K562 (cell line): ENCODE measurements around the gene TADA2A. TPM values are rescaled to one million over a fixed set of nuclear protein-coding genes. Genes with fewer than 3 reads are reported as not detected.

Experiments
- BCL6 ChIP-seq: fragments of 250-450 bp; sonication (Bioruptor Pico); IDR thresholded peaks from 2 replicates; pipeline ENCODE4 v1.4.0; 2020
- CBX8 ChIP-seq: fragments of 200-600 bp; sonication (generic); IDR thresholded peaks from 2 replicates; pipeline ENCODE4 v1.6.1; 2012; ENCODE audit warnings: borderline replicate concordance, mixed run types, low read depth, mild to moderate bottlenecking, moderate library complexity, mixed read lengths, low read length, control low read depth, inconsistent platforms; ENCODE audit not compliant: poor library complexity, severe bottlenecking; ENCODE audit errors: extremely low read depth
- ETV5 ChIP-seq: sonication (generic); formaldehyde crosslinking; IDR thresholded peaks from 2 replicates; pipeline ENCODE4 v1.4.0; 2020; ENCODE audit warnings: low read depth, mild to moderate bottlenecking, missing genetic modification reagents
- EZH2 ChIP-seq: IDR thresholded peaks from 2 replicates; pipeline ENCODE4 v1.6.1; 2012; ENCODE audit warnings: low read depth, mild to moderate bottlenecking, inconsistent platforms, low read length, borderline replicate concordance
- GABPB2 ChIP-seq: fragments of 250-450 bp; sonication (Bioruptor Pico); conservative IDR thresholded peaks from 2 replicates; pipeline ENCODE4 v1.5.1; 2021; ENCODE audit warnings: mild to moderate bottlenecking
- HDAC8 ChIP-seq: fragments of 450-650 bp; IDR thresholded peaks from 2 replicates; pipeline ENCODE4 v1.6.1; 2016; ENCODE audit warnings: mild to moderate bottlenecking, missing genetic modification characterization, moderate library complexity, missing compliant biosample characterization
- JUND ChIP-seq, 2 experiments: IDR thresholded peaks; 2 replicates in 1 of 2; 3 replicates in 1 of 2; pipeline ENCODE4 v1.6.1; 2011; ENCODE audit warnings: borderline replicate concordance in 2 of 2, low read depth in 2 of 2, low read length in 2 of 2, improper control_type of control experiment in 1 of 2, missing biosample characterization in 1 of 2, missing genetic modification characterization in 1 of 2, missing genetic modification reagents in 1 of 2
- KDM5B ChIP-seq: fragments of 200-600 bp; sonication (generic); IDR thresholded peaks from 2 replicates; pipeline ENCODE4 v1.6.1; 2012; ENCODE audit warnings: low read depth, mild to moderate bottlenecking, moderate library complexity, low read length, control low read depth, inconsistent platforms; ENCODE audit not compliant: insufficient replicate concordance
- PHB2 ChIP-seq: fragments of 450-650 bp; IDR thresholded peaks from 2 replicates; pipeline ENCODE4 v1.6.1; 2017; ENCODE audit warnings: low read depth
- POLR2AphosphoS5 ChIP-seq: IDR thresholded peaks from 2 replicates; pipeline ENCODE4 v1.6.1; 2011; ENCODE audit warnings: mild to moderate bottlenecking, low read depth, low read length, moderate library complexity; ENCODE audit not compliant: control insufficient read depth, insufficient read depth
- POLR3A ChIP-seq: IDR thresholded peaks from 2 replicates; pipeline ENCODE4 v1.6.1; 2011; ENCODE audit warnings: borderline replicate concordance, mild to moderate bottlenecking, moderate library complexity; ENCODE audit not compliant: insufficient read length, insufficient read depth; ENCODE audit errors: extremely low read depth
- RBM34 ChIP-seq: fragments of 200-400 bp; formaldehyde crosslinking; IDR thresholded peaks from 2 replicates; pipeline ENCODE4 v1.6.1; 2018; ENCODE audit warnings: low read length, borderline replicate concordance; ENCODE audit not compliant: insufficient read depth
- SIX5 ChIP-seq, 2 experiments: IDR thresholded peaks; 2 replicates each; pipeline ENCODE4 v1.6.1; 2011; ENCODE audit warnings: low read length in 2 of 2, borderline replicate concordance in 1 of 2, low read depth in 1 of 2, mild to moderate bottlenecking in 1 of 2, moderate library complexity in 1 of 2; ENCODE audit not compliant: insufficient read depth in 1 of 2
- SRF ChIP-seq, 2 experiments: fragments of 250-450, 450-650 bp in 1 of 2; sonication (Bioruptor Pico) in 1 of 2; sonication (generic) in 1 of 2; formaldehyde crosslinking; IDR thresholded peaks; 2 replicates each; pipeline versions ENCODE4 v1.5.0 to v1.5.1; 2020 to 2022; ENCODE audit warnings: mild to moderate bottlenecking in 1 of 2, missing genetic modification reagents in 1 of 2
- ZBTB7A ChIP-seq: IDR thresholded peaks from 2 replicates; pipeline ENCODE4 v1.6.1; 2011; ENCODE audit warnings: low read depth, mild to moderate bottlenecking, low read length, moderate library complexity, borderline replicate concordance; ENCODE audit not compliant: control insufficient read depth
- ZEB2 ChIP-seq: fragments of 450-650 bp; IDR thresholded peaks from 2 replicates; pipeline ENCODE4 v1.6.1; 2016
- ZKSCAN8 ChIP-seq: fragments of 200-800 bp; sonication (Bioruptor generic); IDR thresholded peaks from 2 replicates; pipeline ENCODE4 v1.6.1; 2016; ENCODE audit warnings: missing genetic modification characterization, missing compliant biosample characterization
- ZNF274 ChIP-seq: IDR thresholded peaks from 2 replicates; pipeline ENCODE4 v1.6.1; 2011; ENCODE audit warnings: low read depth, mild to moderate bottlenecking, low read length, moderate library complexity, borderline replicate concordance
- ZNF79 ChIP-seq: fragments of 250-450 bp; sonication (Bioruptor Pico); IDR thresholded peaks from 2 replicates; pipeline ENCODE4 v1.4.0; 2020; ENCODE audit warnings: low read depth, mild to moderate bottlenecking, moderate library complexity
- polyA plus RNA-seq, 8 experiments: library from polyadenylated mRNA; depleted of rRNA in 4 of 8; stranded (reverse) in 5 of 8; unstranded in 3 of 8; fragments of >200 nt; fragmentation: Nextera tagmentation in 2 of 8; fragmentation: Illumina TruSeq in 1 of 8; extraction: Ambion mirVana in 2 of 8; extraction: Trizol in 1 of 8; gene quantifications; 2 replicates each; pipeline versions ENCODE4 v1.2.1 to v1.2.3, GENCODE V29; 2011 to 2014; ENCODE audit warnings: inconsistent platforms in 1 of 8, missing spikeins in 1 of 8
- total RNA-seq, 7 experiments: library from RNA; depleted of rRNA in 6 of 7; stranded (reverse); fragments of >200 nt in 6 of 7; fragmentation: Illumina TruSeq in 2 of 7; extraction: Trizol in 2 of 7; gene quantifications; 2 replicates each; pipeline versions ENCODE4 v1.2.1 to v1.2.3, GENCODE V29; 2011 to 2021; ENCODE audit warnings: low replicate concordance in 1 of 7
- TF ChIP-seq, protein P1 (sequence below): fragments of 450-650 bp; formaldehyde crosslinking; IDR thresholded peaks from 2 replicates; pipeline ENCODE4 v1.4.0; 2020; ENCODE audit warnings: mild to moderate bottlenecking, moderate library complexity
- TF ChIP-seq, protein P2 (sequence below): fragments of 250-450 bp; sonication (Bioruptor Pico); IDR thresholded peaks from 2 replicates; pipeline ENCODE4 v1.8.0; 2022; ENCODE audit warnings: moderate library complexity, mild to moderate bottlenecking, inconsistent platforms
- TF ChIP-seq, protein P3 (sequence below), 2 experiments: fragments of 450-650 bp in 1 of 2; IDR thresholded peaks; 2 replicates each; pipeline ENCODE4 v1.6.1; 2011 to 2017; ENCODE audit warnings: low read depth in 2 of 2, antibody characterized with exemption in 1 of 2, borderline replicate concordance in 1 of 2, low read length in 1 of 2, mild to moderate bottlenecking in 1 of 2, mixed read lengths in 1 of 2; ENCODE audit not compliant: control insufficient read depth in 1 of 2

Gene TADA2A
- total and polyA plus RNA-seq, 9 of the 15 experiments (the other 6 are each of a cell fraction or from before 2014, with no cell fraction given), result 13.8 to 37.7 (median 25.0) TPM

DNA sequence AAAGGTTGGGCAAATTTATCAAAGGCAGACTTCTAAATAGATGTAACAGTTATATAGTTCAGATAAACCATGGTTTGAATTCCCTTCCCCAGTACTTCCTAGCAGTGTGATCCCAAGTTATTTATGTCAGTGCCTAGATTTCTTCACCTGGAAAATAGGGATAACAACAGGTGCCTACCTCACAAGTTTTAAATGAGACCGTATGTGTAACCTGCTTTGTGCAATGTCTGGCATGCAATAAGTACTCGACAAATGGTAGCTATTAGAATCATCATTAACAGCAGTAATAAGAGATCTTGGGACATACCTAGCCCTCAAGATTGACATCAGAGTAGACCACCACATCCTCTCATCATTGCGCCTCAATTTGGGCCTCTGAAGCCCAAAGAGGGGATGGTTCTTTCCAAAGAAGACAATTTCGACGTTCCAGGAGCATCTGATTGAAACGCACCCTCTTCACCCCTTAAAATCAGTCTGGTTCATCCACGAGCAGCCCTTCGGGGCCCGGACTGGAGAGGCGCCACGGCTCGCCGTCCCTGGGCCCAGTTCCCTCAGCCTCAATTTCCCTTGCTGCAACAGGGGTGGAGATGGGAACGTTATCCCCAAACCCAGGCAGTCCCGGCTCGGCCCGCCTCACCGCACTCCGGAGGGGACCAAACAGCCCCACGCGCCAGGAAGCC lies 591 bp upstream of the TADA2A start (continued):
- TF ChIP-seq SIX5 (IDR thresholded peaks at IDR 0.05; ENCODE audit: borderline replicate concordance in 1 of 2, insufficient read depth in 1 of 2, low read depth in 1 of 2, low read length in 2 of 2) (no peak), PHB2 (no peak), POLR2AphosphoS5 (no peak), ZNF274 (no peak), JUND (IDR thresholded peaks at IDR 0.05; ENCODE audit: borderline replicate concordance, low read depth, low read length) (no peak), JUND (tag; IDR thresholded peaks at IDR 0.05; ENCODE audit: borderline replicate concordance, low read depth, low read length) (no peak), KDM5B (no peak), CBX8 (no peak), HDAC8 (tag) (no peak), ZNF79 (CRISPR knock-in tag) (no peak), EZH2 (no peak), GABPB2 (CRISPR knock-in tag) (no peak), RBM34 (no peak), SRF (CRISPR knock-in tag; IDR thresholded peaks at IDR 0.05) (no peak), ZKSCAN8 (CRISPR knock-in tag) (no peak), POLR3A (no peak), ZBTB7A (no peak), ETV5 (CRISPR knock-in tag) (no peak), ZEB2 (no peak), BCL6 (CRISPR knock-in tag) (no peak)
- TF ChIP-seq, protein P1, sequence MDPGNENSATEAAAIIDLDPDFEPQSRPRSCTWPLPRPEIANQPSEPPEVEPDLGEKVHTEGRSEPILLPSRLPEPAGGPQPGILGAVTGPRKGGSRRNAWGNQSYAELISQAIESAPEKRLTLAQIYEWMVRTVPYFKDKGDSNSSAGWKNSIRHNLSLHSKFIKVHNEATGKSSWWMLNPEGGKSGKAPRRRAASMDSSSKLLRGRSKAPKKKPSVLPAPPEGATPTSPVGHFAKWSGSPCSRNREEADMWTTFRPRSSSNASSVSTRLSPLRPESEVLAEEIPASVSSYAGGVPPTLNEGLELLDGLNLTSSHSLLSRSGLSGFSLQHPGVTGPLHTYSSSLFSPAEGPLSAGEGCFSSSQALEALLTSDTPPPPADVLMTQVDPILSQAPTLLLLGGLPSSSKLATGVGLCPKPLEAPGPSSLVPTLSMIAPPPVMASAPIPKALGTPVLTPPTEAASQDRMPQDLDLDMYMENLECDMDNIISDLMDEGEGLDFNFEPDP (CRISPR knock-in tag), result no peak
- TF ChIP-seq, protein P2, sequence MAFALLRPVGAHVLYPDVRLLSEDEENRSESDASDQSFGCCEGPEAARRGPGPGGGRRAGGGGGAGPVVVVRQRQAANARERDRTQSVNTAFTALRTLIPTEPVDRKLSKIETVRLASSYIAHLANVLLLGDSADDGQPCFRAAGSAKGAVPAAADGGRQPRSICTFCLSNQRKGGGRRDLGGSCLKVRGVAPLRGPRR (CRISPR knock-in tag), result no peak
- TF ChIP-seq, protein P3, sequence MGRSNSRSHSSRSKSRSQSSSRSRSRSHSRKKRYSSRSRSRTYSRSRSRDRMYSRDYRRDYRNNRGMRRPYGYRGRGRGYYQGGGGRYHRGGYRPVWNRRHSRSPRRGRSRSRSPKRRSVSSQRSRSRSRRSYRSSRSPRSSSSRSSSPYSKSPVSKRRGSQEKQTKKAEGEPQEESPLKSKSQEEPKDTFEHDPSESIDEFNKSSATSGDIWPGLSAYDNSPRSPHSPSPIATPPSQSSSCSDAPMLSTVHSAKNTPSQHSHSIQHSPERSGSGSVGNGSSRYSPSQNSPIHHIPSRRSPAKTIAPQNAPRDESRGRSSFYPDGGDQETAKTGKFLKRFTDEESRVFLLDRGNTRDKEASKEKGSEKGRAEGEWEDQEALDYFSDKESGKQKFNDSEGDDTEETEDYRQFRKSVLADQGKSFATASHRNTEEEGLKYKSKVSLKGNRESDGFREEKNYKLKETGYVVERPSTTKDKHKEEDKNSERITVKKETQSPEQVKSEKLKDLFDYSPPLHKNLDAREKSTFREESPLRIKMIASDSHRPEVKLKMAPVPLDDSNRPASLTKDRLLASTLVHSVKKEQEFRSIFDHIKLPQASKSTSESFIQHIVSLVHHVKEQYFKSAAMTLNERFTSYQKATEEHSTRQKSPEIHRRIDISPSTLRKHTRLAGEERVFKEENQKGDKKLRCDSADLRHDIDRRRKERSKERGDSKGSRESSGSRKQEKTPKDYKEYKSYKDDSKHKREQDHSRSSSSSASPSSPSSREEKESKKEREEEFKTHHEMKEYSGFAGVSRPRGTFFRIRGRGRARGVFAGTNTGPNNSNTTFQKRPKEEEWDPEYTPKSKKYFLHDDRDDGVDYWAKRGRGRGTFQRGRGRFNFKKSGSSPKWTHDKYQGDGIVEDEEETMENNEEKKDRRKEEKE (IDR thresholded peaks at IDR 0.05; ENCODE audit: borderline replicate concordance in 1 of 2, control insufficient read depth in 1 of 2, low read depth in 2 of 2, low read length in 1 of 2), result no peak
